ENCODE results near the gene KRTAP12-1.
"Not testable (repeated sequence)": the region's sequence is repeated elsewhere in the genome, so short reads cannot be mapped to it uniquely, and the experiment has no call there.

The KRTAP12-1 gene

GRCh38 chr21:44664691-44665090 is 17.3 kb downstream of the KRTAP12-1 start:
- no peak for DNase-seq

GRCh38 chr21:44661567-44661966 is 20.4 kb downstream of the KRTAP12-1 start:
- DNase-seq, result not testable (repeated sequence)

GRCh38 chr21:44658913-44659595 is 22.9 kb downstream of the KRTAP12-1 start:
- DNase-seq, result no peak

GRCh38 chr21:44658541-44658910 is 23.4 kb downstream of the KRTAP12-1 start:
- no peak for DNase-seq

- DNase-seq, result no peak
Observed at GRCh38 chr21:44657635-44658540, 24.1 kb downstream of the KRTAP12-1 start, which contains the start of gene KRTAP12-3. KRTAP12-3 (plus strand) TSS chr21:44657932; CDS start chr21:44657980, 48 bp downstream.

- no peak for DNase-seq
Observed at GRCh38 chr21:44656868-44657267, 25.1 kb downstream of the KRTAP12-1 start.

- no peak for DNase-seq
Observed at GRCh38 chr21:44654576-44655175, 27.3 kb downstream of the KRTAP12-1 start, which contains the start of gene KRTAP12-4. KRTAP12-4 (minus strand) TSS chr21:44654659; CDS start chr21:44654614, 45 bp downstream.

- no peak for DNase-seq
Observed at GRCh38 chr21:44653656-44654575, 28.0 kb downstream of the KRTAP12-1 start.

GRCh38 chr21:44653123-44653522 is 28.8 kb downstream of the KRTAP12-1 start:
- DNase-seq, result no peak

- no peak for DNase-seq
Observed at GRCh38 chr21:44650973-44651675, 30.8 kb downstream of the KRTAP12-1 start.

GRCh38 chr21:44650265-44650972 is 31.5 kb downstream of the KRTAP12-1 start:
- DNase-seq, result no peak

- no peak for DNase-seq
Observed at GRCh38 chr21:44649521-44650100, 32.4 kb downstream of the KRTAP12-1 start.

GRCh38 chr21:44648557-44649311 is 33.2 kb downstream of the KRTAP12-1 start:
- no peak for DNase-seq

- DNase-seq, result no peak
Observed at GRCh38 chr21:44647222-44647552, 34.8 kb downstream of the KRTAP12-1 start.

- not testable (repeated sequence) for DNase-seq
Observed at GRCh38 chr21:44646366-44647221, 35.4 kb downstream of the KRTAP12-1 start, which contains the start of gene KRTAP10-11. KRTAP10-11 (plus strand) TSS chr21:44646414; CDS start chr21:44646459, 45 bp downstream.

- DNase-seq, result no peak
Observed at GRCh38 chr21:44644878-44645277, 37.1 kb downstream of the KRTAP12-1 start.

- no peak for DNase-seq
Observed at GRCh38 chr21:44643741-44644310, 38.1 kb downstream of the KRTAP12-1 start.

- DNase-seq, result no peak
Observed at GRCh38 chr21:44640761-44641160, 41.2 kb downstream of the KRTAP12-1 start.

- DNase-seq, result no peak
Observed at GRCh38 chr21:44639331-44639655, 42.7 kb downstream of the KRTAP12-1 start.
